ENCODE measurements around the gene SLIT1.

DNA sequence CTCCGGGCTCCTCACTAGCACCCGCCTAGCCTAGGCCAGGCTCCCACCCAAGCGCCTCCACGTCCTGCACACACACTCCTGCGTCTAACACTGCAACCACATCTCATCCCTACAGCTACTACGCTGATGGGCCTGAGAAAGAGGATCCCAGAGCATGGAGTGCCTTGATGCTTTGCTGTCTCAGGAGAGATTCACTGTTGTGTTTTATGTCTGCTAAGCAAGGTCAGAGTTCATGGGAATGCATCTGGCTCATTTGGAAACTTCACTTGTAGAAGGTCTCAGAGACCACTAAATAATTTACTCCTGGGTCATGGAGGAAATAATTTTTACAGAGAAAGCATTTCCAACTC lies 88.7 kb downstream of the SLIT1 start:
- no peak for TF ChIP-seq CTCF (IDR thresholded peaks at IDR 0.05)
- no peak for TF ChIP-seq EZH2 (IDR thresholded peaks at IDR 0.05; ENCODE audit: borderline replicate concordance, insufficient read depth, low read depth, low read length, poor library complexity, severe bottlenecking)
